Neuronal stem cell (in vitro differentiated cells): ENCODE data around the gene ABCC8.
A peak's percentile ranks its signal among the peaks of the same experiment; 100 is the strongest.

Experiments
- DNase-seq: peaks from one replicate; pipeline ENCODE4 v3.0.0-alpha.2; 2013; ENCODE audit warnings: low spot score
- H2AFZ ChIP-seq: one replicate; pipeline ENCODE4 v1.6.1; 2013; ENCODE audit warnings: mild to moderate bottlenecking, low read length, inconsistent platforms
- H2AK5ac ChIP-seq: 2 replicates; pipeline ENCODE4 v1.6.1; 2013; ENCODE audit warnings: low read depth, mild to moderate bottlenecking, inconsistent platforms, low read length, moderate library complexity, mixed read lengths
- H2BK120ac ChIP-seq: 2 replicates; pipeline ENCODE4 v1.6.1; 2013; ENCODE audit warnings: low read depth, mild to moderate bottlenecking, inconsistent platforms, low read length, moderate library complexity, mixed read lengths
- H2BK12ac ChIP-seq: one replicate; pipeline ENCODE4 v1.6.1; 2013; ENCODE audit warnings: low read length, inconsistent platforms
- H2BK15ac ChIP-seq: 2 replicates; pipeline ENCODE4 v1.6.1; 2013; ENCODE audit warnings: mild to moderate bottlenecking, low read length, inconsistent platforms, mixed read lengths
- H2BK5ac ChIP-seq: one replicate; pipeline ENCODE4 v1.6.1; 2013; ENCODE audit warnings: inconsistent platforms, mild to moderate bottlenecking, low read length, moderate library complexity
- H3K14ac ChIP-seq: one replicate; pipeline ENCODE4 v1.6.1; 2013; ENCODE audit warnings: low read length, inconsistent platforms
- H3K18ac ChIP-seq: 2 replicates; pipeline ENCODE4 v1.6.1; 2013; ENCODE audit warnings: low read length, inconsistent platforms
- H3K23ac ChIP-seq: 2 replicates; pipeline ENCODE4 v1.6.1; 2013; ENCODE audit warnings: low read depth, mild to moderate bottlenecking, mixed read lengths, low read length, inconsistent platforms; ENCODE audit not compliant: poor library complexity
- H3K27ac ChIP-seq: replicated peaks from 3 replicates; pipeline ENCODE4 v1.5.1; 2013; ENCODE audit warnings: low read length, inconsistent platforms
- H3K27me3 ChIP-seq, 3 experiments: 2 replicates each; pipeline ENCODE4 v1.6.1; 2013; ENCODE audit warnings: low read length in 3 of 3, mild to moderate bottlenecking in 2 of 3, inconsistent platforms in 1 of 3, low read depth in 1 of 3, mixed read lengths in 1 of 3, moderate library complexity in 1 of 3; ENCODE audit not compliant: control insufficient read depth in 3 of 3, insufficient read depth in 3 of 3
- H3K36me3 ChIP-seq, 2 donors: replicated peaks in 1 of 2; 2 replicates each; pipeline ENCODE4 v1.6.1; 2013; ENCODE audit warnings: low read length in 2 of 2; ENCODE audit not compliant: control insufficient read depth in 2 of 2, insufficient read depth in 2 of 2
- H3K4ac ChIP-seq: 2 replicates; pipeline ENCODE4 v1.6.1; 2013; ENCODE audit warnings: inconsistent platforms, mild to moderate bottlenecking, low read length, moderate library complexity
- H3K4me1 ChIP-seq, 2 donors: 1 replicate in 1 of 2; 2 replicates in 1 of 2; pipeline ENCODE4 v1.6.1; 2013; ENCODE audit warnings: low read length in 2 of 2, low read depth in 1 of 2; ENCODE audit not compliant: control insufficient read depth in 2 of 2, insufficient read depth in 1 of 2
- H3K4me2 ChIP-seq: one replicate; pipeline ENCODE4 v1.6.1; 2013; ENCODE audit warnings: mild to moderate bottlenecking, low read length, inconsistent platforms; ENCODE audit not compliant: insufficient read depth, poor library complexity, severe bottlenecking
- H3K4me3 ChIP-seq, 2 donors: 2 replicates each; pipeline ENCODE4 v1.5.1; 2013; ENCODE audit warnings: low read length in 2 of 2, mild to moderate bottlenecking in 2 of 2, inconsistent platforms in 1 of 2, moderate library complexity in 1 of 2
- H3K79me1 ChIP-seq: one replicate; pipeline ENCODE4 v1.6.1; 2013; ENCODE audit warnings: low read depth, mild to moderate bottlenecking, inconsistent platforms, low read length, moderate library complexity
- H3K9ac ChIP-seq: one replicate; pipeline ENCODE4 v1.6.1; 2013; ENCODE audit warnings: mild to moderate bottlenecking, low read depth, low read length, inconsistent platforms; ENCODE audit not compliant: poor library complexity
- H3K9me3 ChIP-seq, 2 donors: replicated peaks in 1 of 2; 2 replicates each; pipeline versions ENCODE3 to v1.6.1; 2013; ENCODE audit warnings: low read length in 2 of 2, mild to moderate bottlenecking in 2 of 2, inconsistent platforms in 1 of 2, low read depth in 1 of 2, mixed read lengths in 1 of 2, moderate library complexity in 1 of 2; ENCODE audit not compliant: control insufficient read depth in 2 of 2, insufficient read depth in 1 of 2
- H4K8ac ChIP-seq: one replicate; pipeline ENCODE4 v1.6.1; 2013; ENCODE audit warnings: low read depth, mild to moderate bottlenecking, inconsistent platforms, low read length, moderate library complexity
- H4K91ac ChIP-seq: one replicate; pipeline ENCODE4 v1.6.1; 2013; ENCODE audit warnings: low read length, low read depth, mild to moderate bottlenecking, inconsistent platforms; ENCODE audit not compliant: poor library complexity
- WGBS, 2 donors: extraction: QIAGEN DNeasy Blood & Tissue Kit; methylation state at CpG; one replicate each; pipeline ENCODE4 v1.1.7; 2013; ENCODE audit warnings: missing lambda C conversion rate in 2 of 2, mixed read lengths in 1 of 2; ENCODE audit not compliant: insufficient read length in 2 of 2, insufficient replicate concordance in 1 of 2; ENCODE audit errors: extremely low coverage in 2 of 2; 5-methylcytosine and 5-hydroxymethylcytosine counted together

The ABCC8 gene

GRCh38 chr11:17452668-17453067, 24.0 kb downstream of the ABCC8 start:
- Histone ChIP-seq H3K4me1 (peaks cover 0 to under 1% of the 10 kb centered on the region in 2 donors), H3K9me3 (no peaks in the 10 kb centered on the region), H4K8ac (no peak overlapping the region), H2BK12ac (no peak overlapping the region), H3K9ac (no peak overlapping the region), H3K4me3 (no peak overlapping the region), H3K27ac (no peak overlapping the region), H3K27me3 (peaks cover 0 to 43% (median 0%) of the 10 kb centered on the region in 3 experiments), H3K36me3 (no peaks in the 10 kb centered on the region), H4K91ac (no peak overlapping the region), H3K23ac (no peak overlapping the region), H3K14ac (no peak overlapping the region), H3K4me2 (no peak overlapping the region), H2BK15ac (no peak overlapping the region), H2AFZ (no peak overlapping the region), H3K79me1 (no peaks in the 10 kb centered on the region), H3K4ac (no peak overlapping the region), H2BK120ac (no peak overlapping the region), H3K18ac (no peak overlapping the region), H2AK5ac (no peak overlapping the region), H2BK5ac (no peak overlapping the region)
- no peak for DNase-seq
- no CpG with 5 or more reads among the region's 2 CpGs for WGBS, 2 donors

GRCh38 chr11:17449158-17449557, 27.5 kb downstream of the ABCC8 start:
- Histone ChIP-seq H2BK5ac (no peak overlapping the region), H2AK5ac (no peak overlapping the region), H3K36me3 (no peaks in the 10 kb centered on the region), H3K4me3 (no peak overlapping the region), H4K91ac (no peak overlapping the region), H3K9me3 (no peaks in the 10 kb centered on the region), H2BK12ac (no peak overlapping the region), H3K18ac (peak overlapping the region; percentile 64), H3K14ac (no peak overlapping the region), H3K9ac (no peak overlapping the region), H3K23ac (no peak overlapping the region), H3K79me1 (no peaks in the 10 kb centered on the region), H2BK120ac (no peak overlapping the region), H3K27ac (no peak overlapping the region), H2AFZ (no peak overlapping the region), H3K4me2 (no peak overlapping the region), H4K8ac (no peak overlapping the region), H3K4me1 (peaks cover 0 to under 1% of the 10 kb centered on the region in 2 donors), H3K4ac (no peak overlapping the region), H3K27me3 (peaks cover 0 to 13% (median 0%) of the 10 kb centered on the region in 3 experiments), H2BK15ac (no peak overlapping the region)
- WGBS, 2 donors: no CpG with 5 or more reads among the region's 8 CpGs
- no peak for DNase-seq

GRCh38 chr11:17446482-17446881, 30.2 kb downstream of the ABCC8 start:
- Histone ChIP-seq H2AFZ (no peak overlapping the region), H3K18ac (no peak overlapping the region), H4K8ac (no peak overlapping the region), H3K4ac (no peak overlapping the region), H3K4me3 (no peak overlapping the region), H3K27me3 (peaks cover 0 to 6% (median 0%) of the 10 kb centered on the region in 3 experiments), H2BK12ac (no peak overlapping the region), H2BK5ac (no peak overlapping the region), H2BK120ac (no peak overlapping the region), H3K4me1 (peaks cover 0 to 10% of the 10 kb centered on the region in 2 donors), H3K4me2 (no peak overlapping the region), H2BK15ac (no peak overlapping the region), H3K27ac (no peak overlapping the region), H3K14ac (no peak overlapping the region), H2AK5ac (no peak overlapping the region), H3K79me1 (no peaks in the 10 kb centered on the region), H4K91ac (no peak overlapping the region), H3K9me3 (no peaks in the 10 kb centered on the region), H3K9ac (no peak overlapping the region), H3K23ac (no peak overlapping the region), H3K36me3 (no peaks in the 10 kb centered on the region)
- no CpG with 5 or more reads among the region's 2 CpGs for whole genome bisulfite sequencing, 2 donors
- no peak for DNase-seq

DNA sequence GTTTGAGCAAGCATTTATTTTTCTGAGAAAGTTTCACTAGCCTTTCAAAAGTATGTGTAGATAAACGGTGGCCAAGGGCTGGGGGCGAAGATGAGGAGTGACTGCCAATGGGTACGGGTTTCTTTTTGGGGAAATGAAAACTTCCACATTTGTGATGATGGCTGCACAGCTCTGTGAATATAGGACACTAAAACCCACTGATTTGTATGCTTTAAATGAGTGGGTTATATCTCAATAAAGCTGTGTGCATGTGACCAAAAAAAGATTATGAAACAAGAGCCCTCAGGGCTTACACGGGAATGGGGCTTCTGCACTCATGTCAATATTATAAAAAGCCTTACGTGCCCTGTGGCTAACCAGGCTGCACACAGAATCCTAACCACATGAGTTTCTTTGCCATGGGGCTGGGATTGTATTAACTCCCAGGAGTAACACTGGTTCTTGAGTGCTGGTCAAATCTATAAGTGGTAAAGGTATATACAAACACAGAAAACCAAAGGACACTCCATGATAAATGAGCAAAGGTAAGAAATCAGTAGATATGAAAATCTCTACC, 31.3 kb downstream of the ABCC8 start:
- H2BK12ac ChIP-seq: no peak overlapping the region
- no peaks in the 10 kb centered on the region for H3K36me3 ChIP-seq
- peaks cover 0 to 6% (median 0%) of the 10 kb centered on the region in 3 experiments for H3K27me3 ChIP-seq
- no peak overlapping the region for H3K14ac ChIP-seq
- H2BK5ac ChIP-seq: no peak overlapping the region
- H3K9me3 ChIP-seq: no peaks in the 10 kb centered on the region
- no peak overlapping the region for H3K4me3 ChIP-seq
- no peak overlapping the region for H3K9ac ChIP-seq
- no peak overlapping the region for H2BK120ac ChIP-seq
- H3K4ac ChIP-seq: no peak overlapping the region
- no peak overlapping the region for H4K91ac ChIP-seq
- no peak overlapping the region for H2AFZ ChIP-seq
- peaks cover 0 to 10% of the 10 kb centered on the region in 2 donors for H3K4me1 ChIP-seq
- H3K27ac ChIP-seq: no peak overlapping the region
- no peak overlapping the region for H3K4me2 ChIP-seq
- DNase-seq: no peak
- no peaks in the 10 kb centered on the region for H3K79me1 ChIP-seq
- no peak overlapping the region for H2AK5ac ChIP-seq
- no peak overlapping the region for H3K18ac ChIP-seq
- H2BK15ac ChIP-seq: no peak overlapping the region
- no CpG with 5 or more reads among the region's 5 CpGs for WGBS, 2 donors
- no peak overlapping the region for H4K8ac ChIP-seq
- no peak overlapping the region for H3K23ac ChIP-seq
